Loucy (cell line): ENCODE measurements around the gene RAB3D.

Experiments used
- EZH2phosphoT487 ChIP-seq: fragments of 200-600 bp; IDR thresholded peaks from 2 replicates; pipeline ENCODE4 v1.6.1; 2018; ENCODE audit warnings: antibody characterized with exemption, mild to moderate bottlenecking, moderate library complexity, borderline replicate concordance
- TF ChIP-seq, protein P1 (sequence below): fragments of 200-600 bp; sonication (generic); conservative IDR thresholded peaks from 2 replicates; pipeline ENCODE4 v1.5.1; 2014; ENCODE audit warnings: mild to moderate bottlenecking, antibody characterized with exemption, low read length

DNA sequence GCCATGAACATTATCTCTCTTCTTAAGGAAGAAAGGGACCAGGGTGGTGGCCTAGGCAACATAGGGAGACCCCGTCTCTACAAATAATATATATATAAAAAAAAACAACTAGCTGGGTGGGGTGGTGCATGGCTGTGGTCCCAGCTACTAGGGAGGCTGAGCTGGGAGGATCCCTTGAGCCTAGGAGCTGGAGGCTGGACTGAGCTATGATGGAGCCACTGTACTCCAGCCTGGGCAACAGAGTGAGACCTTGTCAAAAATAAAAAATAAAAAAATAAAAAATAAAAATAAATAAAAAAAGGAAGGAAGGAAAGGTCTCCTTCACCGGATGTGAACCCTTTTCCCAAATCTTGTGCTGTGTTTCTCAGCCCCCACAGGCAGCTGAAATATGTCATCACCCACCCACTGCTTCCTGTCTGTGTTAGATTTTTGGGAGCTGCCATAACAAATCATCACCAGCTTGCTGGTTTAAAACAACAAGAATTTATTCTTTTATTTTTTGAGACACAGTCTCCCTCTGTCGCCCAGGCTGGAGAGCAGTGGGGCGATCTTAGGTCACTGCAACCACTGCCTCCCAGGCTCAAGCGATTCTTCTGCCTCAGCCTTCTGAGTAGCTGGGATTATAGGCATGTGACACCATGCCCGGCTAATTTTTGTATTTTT, 53.0 kb downstream of the RAB3D start:
- TF ChIP-seq, protein P1, sequence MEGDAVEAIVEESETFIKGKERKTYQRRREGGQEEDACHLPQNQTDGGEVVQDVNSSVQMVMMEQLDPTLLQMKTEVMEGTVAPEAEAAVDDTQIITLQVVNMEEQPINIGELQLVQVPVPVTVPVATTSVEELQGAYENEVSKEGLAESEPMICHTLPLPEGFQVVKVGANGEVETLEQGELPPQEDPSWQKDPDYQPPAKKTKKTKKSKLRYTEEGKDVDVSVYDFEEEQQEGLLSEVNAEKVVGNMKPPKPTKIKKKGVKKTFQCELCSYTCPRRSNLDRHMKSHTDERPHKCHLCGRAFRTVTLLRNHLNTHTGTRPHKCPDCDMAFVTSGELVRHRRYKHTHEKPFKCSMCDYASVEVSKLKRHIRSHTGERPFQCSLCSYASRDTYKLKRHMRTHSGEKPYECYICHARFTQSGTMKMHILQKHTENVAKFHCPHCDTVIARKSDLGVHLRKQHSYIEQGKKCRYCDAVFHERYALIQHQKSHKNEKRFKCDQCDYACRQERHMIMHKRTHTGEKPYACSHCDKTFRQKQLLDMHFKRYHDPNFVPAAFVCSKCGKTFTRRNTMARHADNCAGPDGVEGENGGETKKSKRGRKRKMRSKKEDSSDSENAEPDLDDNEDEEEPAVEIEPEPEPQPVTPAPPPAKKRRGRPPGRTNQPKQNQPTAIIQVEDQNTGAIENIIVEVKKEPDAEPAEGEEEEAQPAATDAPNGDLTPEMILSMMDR: no peak
- TF ChIP-seq EZH2phosphoT487: no peak
